Fibroblast of pulmonary artery (primary cell): ENCODE results near the gene PTGDS.

ENCODE experiments used
- DNase-seq: peaks from one replicate; pipeline ENCODE4 v3.0.0-alpha.2; 2010; ENCODE audit warnings: low read depth
- H3K4me3 ChIP-seq: replicated peaks from 2 replicates; pipeline ENCODE4 v1.5.1; 2011; ENCODE audit warnings: low read depth, mild to moderate bottlenecking, control low read depth, low read length, moderate library complexity
- CTCF ChIP-seq: IDR thresholded peaks from 2 replicates; pipeline ENCODE4 v1.5.1; 2011; ENCODE audit warnings: mild to moderate bottlenecking, control low read depth, low read length, inconsistent platforms; ENCODE audit errors: missing control alignments

Gene PTGDS

GRCh38 chr9:136963341-136963740 lies 14.0 kb upstream of the PTGDS start:
- TF ChIP-seq CTCF = no peak
- no peak overlapping the region for H3K4me3 ChIP-seq
- DNase-seq = no peak

- TF ChIP-seq CTCF = no peak
- DNase-seq = no peak
- H3K4me3 ChIP-seq = no peak overlapping the region
Observed at GRCh38 chr9:136963751-136964150, 13.6 kb upstream of the PTGDS start.

- TF ChIP-seq CTCF = no peak
- no peak for DNase-seq
Observed at GRCh38 chr9:136964171-136964689, 13.1 kb upstream of the PTGDS start.

GRCh38 chr9:136964833-136965422 lies 12.4 kb upstream of the PTGDS start:
- no peak for TF ChIP-seq CTCF
- no peak for DNase-seq
- no peak overlapping the region for H3K4me3 ChIP-seq

More at GRCh38 chr9:136964171-136964689, 13.1 kb upstream of the PTGDS start:
- H3K4me3 ChIP-seq = no peak overlapping the region

- TF ChIP-seq CTCF = no peak
- no peak overlapping the region for H3K4me3 ChIP-seq
- no peak for DNase-seq
Observed at GRCh38 chr9:136965771-136966484, 11.4 kb upstream of the PTGDS start.

GRCh38 chr9:136968333-136969127 lies 8.8 kb upstream of the PTGDS start:
- no peak for DNase-seq
- H3K4me3 ChIP-seq = no peak overlapping the region
- no peak for TF ChIP-seq CTCF
